H1 (cell line): Measurements from ENCODE around the gene ALDH3B1. TPM values are rescaled to one million over a fixed set of nuclear protein-coding genes. Genes with fewer than 3 reads are reported as not detected.

Experiments used
- CTCF ChIA-PET: fragments of 300-600 bp; sonication (Branson Sonifier 250); formaldehyde crosslinking; loops from one replicate; lab custom pipeline; 2021; ENCODE audit not compliant: partially characterized antibody; lab: Charles Lee
- POLR2A ChIA-PET: fragments of 300-600 bp; sonication (Branson Sonifier 250); formaldehyde crosslinking; loops from one replicate; lab custom pipeline; 2021; ENCODE audit warnings: inconsistent platforms; ENCODE audit not compliant: partially characterized antibody; lab: Charles Lee
- DNase-seq, 2 experiments: peaks; one replicate each; pipeline versions ENCODE4 v3.0.0 to v3.0.0-alpha.2; 2010 to 2022; ENCODE audit warnings: low spot score in 2 of 2, low read depth in 1 of 2, mixed read lengths in 1 of 2
- FAIRE-seq: peaks from 2 replicates; lab custom pipeline; 2011; peaks lifted over from hg19 to GRCh38; lab: Jason Lieb, UNC
- H2AFZ ChIP-seq: 2 replicates; pipeline ENCODE4 v1.8.1; 2012; ENCODE audit warnings: low read length, inconsistent platforms
- H2AK5ac ChIP-seq: 2 replicates; pipeline ENCODE4 v1.6.1; 2013; ENCODE audit warnings: low read depth, low read length
- H2BK120ac ChIP-seq: replicated peaks from 2 replicates; pipeline ENCODE3; 2013; ENCODE audit warnings: low read depth, low read length, inconsistent platforms
- H2BK12ac ChIP-seq: 2 replicates; pipeline ENCODE4 v1.6.1; 2013; ENCODE audit warnings: low read depth, low read length
- H2BK15ac ChIP-seq: 2 replicates; pipeline ENCODE4 v1.6.1; 2013; ENCODE audit warnings: low read length
- H2BK20ac ChIP-seq: 2 replicates; pipeline ENCODE4 v1.6.1; 2013; ENCODE audit warnings: low read length
- H2BK5ac ChIP-seq: 2 replicates; pipeline ENCODE4 v1.6.1; 2013; ENCODE audit warnings: low read depth, low read length
- H3K14ac ChIP-seq: 2 replicates; pipeline ENCODE4 v1.6.1; 2013; ENCODE audit warnings: inconsistent platforms; ENCODE audit not compliant: insufficient read length
- H3K18ac ChIP-seq: 2 replicates; pipeline ENCODE4 v1.6.1; 2013; ENCODE audit warnings: low read length; ENCODE audit errors: extremely low read depth
- H3K23ac ChIP-seq: 2 replicates; pipeline ENCODE4 v1.6.1; 2013; ENCODE audit warnings: inconsistent platforms; ENCODE audit not compliant: insufficient read length
- H3K23me2 ChIP-seq: 2 replicates; pipeline ENCODE4 v1.6.1; 2013; ENCODE audit warnings: low read depth, low read length
- H3K27ac ChIP-seq: 2 replicates; pipeline ENCODE4 v1.6.1; 2011; ENCODE audit warnings: low read depth, low read length, inconsistent platforms
- H3K27me3 ChIP-seq, 4 experiments: replicated peaks in 1 of 4; 1 replicate in 1 of 4; 2 replicates in 3 of 4; pipeline versions ENCODE4 v1.6.1 to v1.8.1; 2011 to 2013; ENCODE audit warnings: low read length in 3 of 4, mild to moderate bottlenecking in 3 of 4, inconsistent platforms in 2 of 4, mixed read lengths in 2 of 4, moderate library complexity in 1 of 4; ENCODE audit not compliant: control insufficient read depth in 3 of 4, insufficient read depth in 3 of 4; ENCODE audit errors: extremely low read depth in 1 of 4
- H3K36me3 ChIP-seq, 4 experiments: 2 replicates each; pipeline versions ENCODE4 v1.6.1 to v1.8.1; 2011 to 2013; ENCODE audit warnings: mild to moderate bottlenecking in 4 of 4, low read length in 3 of 4, moderate library complexity in 2 of 4, control low read depth in 1 of 4, inconsistent platforms in 1 of 4; ENCODE audit not compliant: insufficient read depth in 4 of 4, control insufficient read depth in 2 of 4
- H3K4ac ChIP-seq: replicated peaks from 2 replicates; pipeline ENCODE3; 2013; ENCODE audit warnings: low read length, low read depth, mixed read lengths, inconsistent platforms; ENCODE audit not compliant: insufficient read length
- H3K4me1 ChIP-seq, 4 experiments: replicated peaks in 1 of 4; 1 replicate in 1 of 4; 2 replicates in 3 of 4; pipeline versions ENCODE4 v1.6.1 to v1.8.1; 2011 to 2013; ENCODE audit warnings: low read length in 3 of 4, inconsistent platforms in 2 of 4, mixed read lengths in 1 of 4; ENCODE audit not compliant: insufficient read depth in 4 of 4, control insufficient read depth in 3 of 4
- H3K4me2 ChIP-seq, 2 experiments: 2 replicates each; pipeline versions ENCODE4 v1.6.1 to v1.8.1; 2011 to 2013; ENCODE audit warnings: low read depth in 2 of 2, low read length in 2 of 2, control low read depth in 1 of 2, inconsistent platforms in 1 of 2, mild to moderate bottlenecking in 1 of 2; ENCODE audit not compliant: insufficient read depth in 1 of 2
- H3K4me3 ChIP-seq, 4 experiments: fragments of 200-600, 300-600 bp in 1 of 4; sonication (generic), shearing (Covaris generic), sonication (Bioruptor Twin) in 1 of 4; 2 replicates each; pipeline versions ENCODE4 v1.5.1 to v1.8.1; 2011 to 2016; ENCODE audit warnings: low read length in 4 of 4, low read depth in 3 of 4, control low read depth in 2 of 4, inconsistent platforms in 2 of 4, mild to moderate bottlenecking in 2 of 4, mixed read lengths in 1 of 4, moderate library complexity in 1 of 4; ENCODE audit not compliant: insufficient read depth in 2 of 4; ENCODE audit errors: extremely low read depth in 1 of 4
- H3K56ac ChIP-seq: replicated peaks from 2 replicates; pipeline ENCODE3; 2013; ENCODE audit warnings: low read depth, mild to moderate bottlenecking, mixed read lengths, low read length, inconsistent platforms; ENCODE audit not compliant: insufficient read length
- H3K79me1 ChIP-seq: 2 replicates; pipeline ENCODE4 v1.6.1; 2013; ENCODE audit warnings: low read depth, low read length, control low read depth
- H3K79me2 ChIP-seq, 2 experiments: 2 replicates each; pipeline versions ENCODE4 v1.6.1 to v1.8.1; 2012 to 2013; ENCODE audit warnings: low read length in 2 of 2, mild to moderate bottlenecking in 2 of 2, inconsistent platforms in 1 of 2; ENCODE audit not compliant: insufficient read depth in 2 of 2, control insufficient read depth in 1 of 2
- H3K9ac ChIP-seq, 4 experiments: replicated peaks in 1 of 4; 1 replicate in 1 of 4; 2 replicates in 3 of 4; pipeline versions ENCODE4 v1.6.1 to v1.8.1; 2011 to 2013; ENCODE audit warnings: low read depth in 3 of 4, low read length in 3 of 4, control low read depth in 2 of 4, mild to moderate bottlenecking in 2 of 4, moderate library complexity in 2 of 4, inconsistent platforms in 1 of 4; ENCODE audit errors: extremely low read depth in 1 of 4
- H3K9me3 ChIP-seq, 2 experiments: 2 replicates each; pipeline versions ENCODE4 v1.6.1 to v1.8.1; 2012 to 2013; ENCODE audit warnings: mild to moderate bottlenecking in 2 of 2, moderate library complexity in 2 of 2, control low read depth in 1 of 2, inconsistent platforms in 1 of 2, low read depth in 1 of 2, low read length in 1 of 2, mixed read lengths in 1 of 2; ENCODE audit not compliant: insufficient read depth in 2 of 2
- H4K20me1 ChIP-seq, 2 experiments: replicated peaks in 1 of 2; 2 replicates each; pipeline versions ENCODE3 to v1.8.1; 2011 to 2013; ENCODE audit warnings: inconsistent platforms in 2 of 2, low read length in 2 of 2, mild to moderate bottlenecking in 1 of 2; ENCODE audit not compliant: insufficient read depth in 2 of 2, control insufficient read depth in 1 of 2
- H4K5ac ChIP-seq: 2 replicates; pipeline ENCODE4 v1.6.1; 2013; ENCODE audit warnings: low read length, low read depth, mixed read lengths, inconsistent platforms; ENCODE audit not compliant: insufficient read length
- H4K8ac ChIP-seq: 2 replicates; pipeline ENCODE4 v1.8.0; 2013; ENCODE audit warnings: mild to moderate bottlenecking, moderate library complexity, low read length, inconsistent platforms; ENCODE audit not compliant: insufficient read depth; ENCODE audit errors: extremely low read depth
- H4K91ac ChIP-seq: replicated peaks from 2 replicates; pipeline ENCODE3; 2013; ENCODE audit warnings: low read length, mixed read lengths, inconsistent platforms; ENCODE audit not compliant: insufficient read length
- CTBP2 ChIP-seq: IDR thresholded peaks from 2 replicates; pipeline ENCODE4 v1.7.0; 2011; ENCODE audit warnings: borderline replicate concordance, mild to moderate bottlenecking, moderate library complexity, mixed read lengths, low read length; ENCODE audit not compliant: insufficient read depth, insufficient read length
- KDM1A ChIP-seq: fragments of 200-600, 300-600 bp; sonication (generic); IDR thresholded peaks from 2 replicates; pipeline ENCODE4 v1.7.1; 2016; ENCODE audit warnings: mild to moderate bottlenecking, low read length, borderline replicate concordance
- RXRA ChIP-seq: IDR thresholded peaks from 2 replicates; pipeline ENCODE4 v1.6.1; 2011; ENCODE audit warnings: low read depth, mild to moderate bottlenecking, low read length, moderate library complexity; ENCODE audit not compliant: insufficient read depth
- WGBS, 2 experiments: shearing (Covaris generic) in 1 of 2; methylation state at CpG; one replicate each; pipeline versions ENCODE4 v1.1.6 to v1.1.7; 2013 to 2015; ENCODE audit warnings: low lambda C conversion rate in 2 of 2, mixed read lengths in 2 of 2, inconsistent platforms in 1 of 2, low coverage in 1 of 2, missing lambda C conversion rate in 1 of 2; ENCODE audit not compliant: insufficient replicate concordance in 2 of 2, insufficient coverage in 1 of 2, insufficient read length in 1 of 2; ENCODE audit errors: extremely low coverage in 1 of 2, missing lambda C conversion rate in 1 of 2; 5-methylcytosine and 5-hydroxymethylcytosine counted together
- polyA plus RNA-seq, 7 experiments: library from polyadenylated mRNA; depleted of rRNA in 3 of 7; stranded (reverse) in 5 of 7; unstranded in 2 of 7; fragments of >200 nt in 5 of 7; fragments of 200-250 nt in 2 of 7; gene quantifications; 1 replicate in 5 of 7; 2 replicates in 1 of 7; 4 replicates in 1 of 7; pipeline versions ENCODE4 v1.2.1 to v1.2.3, GENCODE V29; 2011 to 2013; ENCODE audit warnings: missing spikeins in 2 of 7, mixed read lengths in 2 of 7
- total RNA-seq: library from RNA; stranded (reverse); fragmentation: NEBNext Ultra II Directional; extraction: Animal tissue kit (Norgen Biotek cat#: 25700); gene quantifications from 2 replicates; pipeline ENCODE4 v1.2.1, GENCODE V29; 2021

The ALDH3B1 gene
- total and polyA plus RNA-seq, 2 of the 8 experiments (the other 6 are each of a cell fraction or from before 2014, with no cell fraction given) = 0.32 to 0.47 TPM

DNA sequence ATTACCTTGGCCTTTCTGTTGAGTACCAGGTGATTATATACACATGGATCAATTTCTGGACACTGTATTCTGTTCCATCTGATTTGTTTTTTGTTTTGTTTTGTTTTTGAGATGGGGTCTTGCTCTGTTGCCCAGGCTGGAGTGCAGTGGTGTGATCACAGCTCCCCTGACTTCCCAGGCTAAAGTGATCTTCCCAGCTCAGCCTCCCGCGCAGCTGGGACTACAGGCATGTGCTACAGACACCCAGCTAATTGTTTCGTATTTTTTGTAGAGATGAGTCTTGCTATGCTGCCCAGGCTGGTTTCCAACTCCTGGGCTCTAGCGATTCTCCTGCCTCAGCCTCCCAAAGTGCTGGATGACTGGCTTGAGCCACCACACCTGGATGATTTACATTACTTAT is 47.7 kb downstream of the ALDH3B1 start:
- Histone ChIP-seq H3K4ac (no peak overlapping the region), H4K8ac (no peak overlapping the region), H3K4me3 (no peak overlapping the region), H2BK120ac (no peak overlapping the region), H3K14ac (no peak overlapping the region), H2BK5ac (no peak overlapping the region), H3K9ac (no peak overlapping the region), H3K23me2 (no peaks in the 10 kb centered on the region), H4K20me1 (peaks cover 2 to 4% of the 10 kb centered on the region in 2 experiments), H3K36me3 (peaks cover 18 to 44% (median 30%) of the 10 kb centered on the region in 4 experiments), H3K23ac (no peak overlapping the region), H3K4me2 (no peak overlapping the region), H3K18ac (no peak overlapping the region), H3K4me1 (no peaks in the 10 kb centered on the region), H3K79me1 (no peaks in the 10 kb centered on the region), H3K9me3 (no peaks in the 10 kb centered on the region), H3K79me2 (no peaks in the 10 kb centered on the region), H2BK12ac (no peak overlapping the region), H3K27ac (no peak overlapping the region), H2AFZ (no peak overlapping the region), H3K27me3 (no peaks in the 10 kb centered on the region), H3K56ac (no peak overlapping the region), H2BK15ac (no peak overlapping the region), H2AK5ac (no peak overlapping the region), H2BK20ac (no peak overlapping the region), H4K91ac (no peak overlapping the region), H4K5ac (no peak overlapping the region)
- 94% methylated on average over 4 of the region's 4 CpGs; no CpG with 5 or more reads in 1 of the 2 experiments for WGBS, 2 experiments
- ChIA-PET POLR2A (interaction anchor here (0.7 to 10.8 kb wide), 5 partner anchors 13 to 60 kb away, joined by 3 to 183 read pairs (median 3); partner anchors contain the start of genes NDUFS8 and TCIRG1), CTCF (no interaction called here)
- DNase-seq (no peak), FAIRE-seq (no peak)
- peak; percentile 66; the same call in 1 of the 2 replicates for TF ChIP-seq KDM1A
- TF ChIP-seq CTBP2 = no peak
- TF ChIP-seq RXRA = no peak
